ENCODE measurements around the gene PCP2.

PCP2 gene

DNA sequence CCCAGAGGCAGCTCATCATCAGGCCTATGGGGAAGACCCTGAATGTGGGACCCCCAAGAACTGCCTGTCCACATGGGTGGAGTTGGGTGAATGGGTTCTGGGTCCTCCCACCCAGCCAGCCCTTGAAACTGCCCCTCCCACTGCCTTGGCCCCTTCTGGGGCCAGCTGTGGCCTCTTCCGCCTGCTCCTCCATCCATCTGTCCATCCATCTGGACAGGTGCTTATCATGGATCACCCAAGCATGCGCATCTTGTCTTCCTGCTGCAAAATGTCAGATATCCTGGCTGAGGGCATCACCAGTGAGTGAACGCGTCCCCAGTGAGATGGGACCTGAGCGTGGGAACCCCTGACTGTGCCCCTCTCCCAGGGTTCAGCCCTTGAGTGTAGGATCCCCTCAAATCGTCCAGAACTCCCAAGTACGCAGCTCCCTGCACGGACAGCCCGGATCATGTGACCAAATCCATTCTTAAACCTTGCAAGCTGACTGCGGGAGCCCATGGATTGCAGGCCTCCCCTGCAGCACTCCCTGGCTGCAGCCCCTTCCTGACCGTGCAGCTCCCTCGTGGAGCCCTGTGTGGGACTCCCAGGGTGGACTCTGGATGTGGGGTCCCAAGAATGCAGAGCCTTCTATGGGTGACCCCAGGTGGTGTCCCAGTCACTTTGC lies 5.4 kb upstream of the PCP2 start:
- DNase-seq (ENCODE audit: low read depth), result no peak

DNA sequence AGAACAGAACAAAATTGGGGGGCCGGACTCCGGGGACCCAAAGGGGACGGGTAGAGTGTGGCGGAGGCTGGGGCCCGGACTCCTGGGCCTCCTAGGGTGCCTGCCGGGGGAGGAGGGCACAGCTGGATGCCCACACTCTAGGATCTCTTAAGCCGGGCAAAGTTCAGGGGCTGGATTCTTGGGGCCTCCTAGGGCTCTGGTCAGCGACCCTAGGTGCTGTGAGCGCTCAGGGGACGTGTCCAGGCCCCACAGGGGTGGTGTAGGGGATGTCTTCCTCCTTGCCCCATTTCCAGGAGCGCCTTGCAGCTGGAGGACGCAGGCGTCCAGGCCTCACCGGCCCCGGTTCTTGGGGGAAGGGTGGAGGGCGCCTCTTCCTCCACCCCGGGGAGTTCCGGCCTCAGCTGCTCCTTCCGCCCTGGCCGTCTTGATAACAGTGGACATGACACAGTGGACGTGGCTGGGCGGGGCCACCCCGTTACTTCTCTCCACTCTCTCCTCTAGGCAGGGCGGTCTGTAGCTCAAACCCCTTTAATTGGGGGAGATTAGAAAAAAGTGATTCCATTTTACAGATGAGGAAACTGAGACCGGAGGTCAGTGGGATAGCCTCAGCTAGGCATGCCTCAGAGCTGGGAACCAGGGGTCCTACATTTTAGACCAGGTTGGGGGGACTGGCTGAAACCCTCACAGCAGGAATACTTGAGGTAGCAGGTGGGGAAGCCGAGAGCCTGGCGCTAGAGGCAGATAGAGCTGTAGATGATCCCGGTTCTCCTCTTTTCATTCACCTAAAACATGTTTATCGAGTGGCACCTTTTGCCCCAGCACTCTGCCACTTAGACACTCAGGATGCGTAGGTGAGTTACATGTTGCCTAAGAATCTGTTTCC lies 4.1 kb upstream of the PCP2 start:
- no peak for DNase-seq (ENCODE audit: low read depth)

DNA sequence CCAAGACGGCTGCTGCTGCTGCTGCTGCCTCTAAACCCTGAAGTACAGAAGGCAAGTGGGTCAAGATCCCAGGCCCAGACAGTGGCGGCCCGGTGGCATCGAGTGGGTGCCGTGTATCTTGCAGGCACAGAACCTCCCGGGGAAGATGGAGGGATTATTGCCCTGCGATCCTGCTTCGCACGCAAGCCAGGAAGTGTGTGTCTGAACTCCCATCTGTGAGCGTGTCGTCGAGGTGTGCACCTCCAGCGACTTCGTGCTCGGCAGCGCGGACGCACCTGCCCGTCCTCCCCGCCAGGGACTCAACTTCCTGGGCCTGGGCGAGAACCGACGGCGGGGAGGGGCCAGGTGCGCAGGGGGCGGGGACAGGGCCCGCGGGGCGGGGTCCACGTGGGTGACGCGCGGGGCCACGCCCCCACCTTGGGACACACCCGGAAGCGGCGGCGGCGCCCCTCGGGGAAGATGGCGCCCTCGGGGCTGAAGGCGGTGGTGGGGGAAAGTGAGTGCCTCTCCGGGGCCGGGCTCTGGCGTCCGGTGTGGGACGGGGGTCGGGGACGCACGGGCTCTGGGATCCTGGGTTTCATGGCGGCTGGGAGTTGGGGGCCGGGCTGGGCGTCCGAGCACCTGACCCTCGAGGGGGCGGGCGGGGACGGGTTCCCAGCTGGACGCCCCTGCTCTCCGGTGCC lies 3.3 kb upstream of the PCP2 start, which contains the start of gene STXBP2:
TSS of gene STXBP2 (plus strand) at position 420 of the 683 bp plus-strand sequence. CDS start at position 460, 40 bp downstream.
- peak; percentile 88 for DNase-seq (ENCODE audit: low read depth)

DNA sequence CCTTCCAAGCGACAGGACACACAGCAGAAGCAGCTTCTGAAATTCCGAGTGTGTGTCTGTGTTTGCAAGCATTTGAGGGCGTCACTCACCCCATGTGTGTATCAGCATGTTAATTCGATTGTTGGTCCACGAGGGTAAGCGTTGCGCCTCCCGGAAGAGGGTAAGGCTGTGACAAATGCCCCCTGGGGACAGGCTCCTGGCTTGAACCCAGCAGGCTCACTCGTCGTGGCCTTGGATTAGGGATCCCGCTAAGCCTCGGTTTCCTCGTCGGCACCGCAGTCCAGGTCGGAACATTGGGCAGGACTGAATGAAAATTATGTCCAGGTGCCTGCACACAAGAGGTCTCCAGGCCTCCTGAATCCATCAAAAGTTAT lies 2.8 kb upstream of the PCP2 start:
- DNase-seq (ENCODE audit: low read depth), result no peak

DNA sequence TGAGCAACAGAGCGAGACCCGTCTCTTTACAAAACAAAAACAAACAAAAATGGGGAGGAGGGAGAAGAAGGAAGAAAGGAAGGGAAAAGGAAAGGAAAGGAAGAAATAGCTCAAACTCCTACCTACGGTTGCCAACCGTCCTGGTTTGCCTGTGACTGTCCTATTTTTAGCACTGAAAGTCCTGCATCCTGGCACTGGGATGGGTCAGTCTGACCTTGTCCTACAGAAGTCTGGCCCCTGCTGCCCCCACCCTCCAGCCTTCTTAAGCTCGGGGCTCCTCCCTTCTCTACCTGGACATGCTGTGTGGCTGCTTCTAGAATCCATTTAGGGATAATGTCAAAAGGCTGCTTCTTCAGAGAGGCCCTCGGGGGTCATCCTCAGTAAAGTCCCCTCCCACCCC lies 2.2 kb upstream of the PCP2 start:
- no peak for DNase-seq (ENCODE audit: low read depth)

DNA sequence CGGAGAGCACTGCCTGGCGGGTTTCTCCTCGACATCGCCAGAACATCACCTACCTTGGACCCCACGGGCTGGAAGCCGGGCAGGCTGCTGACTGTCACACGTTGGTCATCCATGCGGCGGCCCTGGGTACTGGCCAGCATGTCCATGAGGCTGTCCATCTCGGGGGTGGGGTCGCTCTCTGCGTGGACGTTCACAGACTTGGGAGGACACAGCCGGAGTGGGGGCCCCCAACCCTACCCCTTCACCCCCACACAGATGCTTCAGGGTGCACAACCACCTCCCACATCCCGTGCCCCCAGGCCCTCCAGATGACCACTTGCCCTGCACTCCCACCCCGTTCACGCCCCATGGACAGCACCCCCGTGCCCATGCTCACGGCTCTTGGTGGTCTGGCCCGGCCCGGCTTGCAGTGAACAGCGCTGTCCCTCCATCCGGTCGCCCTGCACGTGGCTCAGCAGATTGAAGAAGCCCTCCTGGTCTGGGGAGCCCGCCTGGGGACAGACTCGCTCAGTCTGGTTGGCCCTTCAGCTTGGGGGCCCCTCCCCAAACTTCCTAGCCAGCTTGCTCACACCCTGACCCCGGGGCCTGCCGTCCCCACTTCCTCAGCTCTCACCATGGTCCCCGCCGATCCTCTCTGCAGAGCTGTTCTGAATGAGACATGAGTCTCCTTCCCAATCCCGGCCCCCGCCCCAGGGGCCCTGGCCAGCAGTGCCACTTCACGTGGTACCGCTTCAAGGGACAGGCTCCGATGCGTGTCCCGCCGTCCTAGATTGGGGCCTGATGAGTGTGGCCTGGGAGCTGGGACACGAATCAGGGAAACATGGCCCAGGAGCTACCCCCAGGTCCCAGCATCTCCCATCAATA lies 947 bp downstream of the PCP2 start:
- DNase-seq (ENCODE audit: low read depth), result no peak

DNA sequence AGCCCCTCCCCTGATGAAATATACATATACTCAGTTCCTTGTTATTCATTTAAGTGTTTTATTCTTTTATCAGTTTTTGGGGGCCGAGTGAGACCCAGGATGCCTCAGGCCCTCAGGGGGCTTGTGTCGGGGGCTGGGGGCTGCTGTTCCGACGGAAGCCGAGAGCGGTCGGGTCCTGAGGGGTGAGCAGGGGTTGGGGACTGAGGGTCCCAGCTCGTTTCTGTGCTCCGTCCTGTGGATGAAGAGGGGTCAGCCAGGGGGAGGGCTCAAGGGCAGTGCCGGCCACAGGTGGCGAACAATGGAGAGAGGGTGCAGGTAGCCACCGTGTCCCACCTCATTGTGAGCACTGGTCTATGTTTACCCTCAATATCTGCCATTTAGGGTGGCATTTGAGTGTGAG lies 1.9 kb downstream of the PCP2 start:
- no peak for DNase-seq (ENCODE audit: low read depth)

DNA sequence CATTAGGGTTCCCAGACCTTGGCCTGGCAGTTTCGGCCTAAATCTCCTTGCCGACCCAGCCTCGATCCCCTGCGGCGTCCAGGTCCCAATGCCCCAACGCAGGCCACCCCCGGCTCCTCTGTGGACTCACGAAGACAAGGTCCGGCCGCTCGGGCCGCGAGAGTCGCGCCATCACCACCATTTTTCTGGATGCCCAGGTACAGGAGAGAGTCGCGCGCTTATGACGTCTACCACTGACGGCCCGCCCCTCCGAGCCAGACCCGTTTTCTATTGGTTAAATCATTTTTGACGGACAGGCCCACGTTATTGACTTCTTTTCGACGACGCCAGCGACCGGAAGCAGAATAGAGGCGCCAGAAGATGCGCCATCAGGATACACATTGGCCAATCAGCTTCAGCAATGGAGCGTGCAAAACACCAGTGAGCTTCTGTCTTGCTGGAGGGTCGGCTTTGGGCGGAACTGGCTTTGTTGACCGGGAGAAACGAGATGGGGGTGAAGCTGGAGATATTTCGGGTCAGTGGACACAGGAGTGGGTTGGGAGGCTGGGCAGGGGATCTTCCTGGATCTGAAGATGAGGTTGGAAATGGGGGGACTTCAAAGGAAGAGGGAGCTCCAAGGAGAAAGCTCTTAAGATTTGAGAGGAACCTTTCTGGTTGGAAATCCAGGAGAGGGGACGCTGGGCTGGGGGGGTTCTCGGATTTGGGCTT lies 4.0 kb downstream of the PCP2 start, which contains the start of the genes PET100 and XAB2:
TSS of gene PET100 (plus strand) at position 447 of the 708 bp plus-strand sequence. CDS start at position 488, 41 bp downstream.
TSS of gene XAB2 (minus strand) at position 199 of the 708 bp plus-strand sequence. CDS start at position 181, 18 bp downstream.
- DNase-seq (ENCODE audit: low read depth), result peak; percentile 86

DNA sequence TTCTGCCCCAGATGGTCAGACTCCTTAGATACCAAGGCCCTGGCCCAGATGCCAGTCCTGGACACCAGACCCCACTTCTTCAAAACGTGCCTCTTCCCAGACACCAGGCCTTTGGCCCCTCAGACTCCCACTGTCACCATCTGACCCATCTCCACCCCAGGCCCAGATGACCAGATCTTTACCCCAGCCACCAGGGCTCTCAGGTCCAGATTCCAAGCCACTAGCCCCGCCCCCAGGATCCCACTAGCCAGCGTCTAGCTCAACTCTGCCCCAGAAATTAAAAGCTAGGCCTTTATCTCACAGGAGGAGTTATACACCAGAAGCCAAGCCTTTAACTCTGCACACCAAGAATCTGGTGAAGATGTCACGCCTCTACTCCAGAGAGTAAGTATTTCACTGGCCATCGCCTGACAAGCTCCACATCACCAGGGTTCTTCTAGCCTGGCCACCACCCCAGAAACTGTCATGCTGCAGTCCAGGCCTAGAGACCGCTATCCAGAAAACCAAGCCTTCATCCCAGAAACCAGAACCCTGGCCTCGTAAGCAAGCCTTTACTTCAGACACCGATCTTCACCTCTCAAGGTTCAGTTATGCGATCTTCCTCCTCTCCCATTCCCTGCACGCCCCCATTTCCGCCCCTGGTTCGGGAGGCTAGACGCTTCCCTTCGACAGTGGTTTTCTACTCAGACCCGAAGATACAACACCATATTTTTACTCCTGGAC lies 4.8 kb downstream of the PCP2 start:
- DNase-seq (ENCODE audit: low read depth), result no peak

DNA sequence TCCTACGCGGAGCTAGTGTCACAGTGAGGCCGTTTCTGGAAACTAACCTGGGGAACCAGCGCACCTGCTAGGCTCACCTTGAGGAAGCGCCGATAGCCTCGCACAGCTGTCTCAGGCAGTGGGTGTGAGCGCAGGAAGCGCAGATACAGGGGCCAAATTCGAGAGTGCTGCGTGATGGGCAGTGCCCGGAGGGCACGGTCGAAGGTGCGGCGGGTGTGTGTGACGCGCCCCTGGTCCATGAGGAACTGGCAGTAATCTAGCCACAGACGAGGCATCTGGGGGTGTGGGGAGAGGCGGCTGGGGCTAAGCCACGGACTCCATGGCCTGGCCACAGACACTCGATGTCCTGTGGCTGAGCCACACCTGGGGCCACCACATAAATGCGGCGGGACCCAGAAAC lies 6.4 kb downstream of the PCP2 start:
- DNase-seq (ENCODE audit: low read depth), result no peak

DNA sequence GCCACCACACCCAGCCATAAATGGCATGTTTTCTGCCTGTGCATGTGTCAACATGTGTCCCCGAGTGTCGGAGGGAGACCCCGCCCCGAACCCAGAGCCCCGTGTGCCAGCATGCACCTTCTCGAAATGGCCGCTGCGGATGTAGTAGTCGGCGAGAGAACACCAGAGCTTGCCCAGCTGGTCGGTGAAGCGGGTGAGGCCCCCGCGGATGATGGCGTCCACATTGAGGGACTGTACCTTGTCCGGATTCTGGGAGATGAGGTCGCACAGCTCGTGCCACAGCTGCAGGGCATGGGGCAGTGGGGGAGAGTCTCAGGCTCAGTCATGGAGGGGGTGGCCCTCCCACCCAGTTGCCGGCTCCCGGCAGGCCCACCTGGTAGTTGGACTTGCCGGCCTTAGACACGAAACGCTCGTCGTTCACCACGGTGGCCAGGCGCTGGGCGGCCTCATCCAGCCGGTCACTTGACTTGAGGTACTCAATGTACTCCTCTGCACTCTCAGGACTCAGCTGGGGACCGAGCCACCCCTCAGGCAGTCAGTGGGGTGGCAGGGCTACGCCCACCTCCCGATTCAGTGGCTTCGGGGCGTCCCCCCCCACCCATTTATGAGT lies 7.7 kb downstream of the PCP2 start:
- DNase-seq (ENCODE audit: low read depth), result no peak

DNA sequence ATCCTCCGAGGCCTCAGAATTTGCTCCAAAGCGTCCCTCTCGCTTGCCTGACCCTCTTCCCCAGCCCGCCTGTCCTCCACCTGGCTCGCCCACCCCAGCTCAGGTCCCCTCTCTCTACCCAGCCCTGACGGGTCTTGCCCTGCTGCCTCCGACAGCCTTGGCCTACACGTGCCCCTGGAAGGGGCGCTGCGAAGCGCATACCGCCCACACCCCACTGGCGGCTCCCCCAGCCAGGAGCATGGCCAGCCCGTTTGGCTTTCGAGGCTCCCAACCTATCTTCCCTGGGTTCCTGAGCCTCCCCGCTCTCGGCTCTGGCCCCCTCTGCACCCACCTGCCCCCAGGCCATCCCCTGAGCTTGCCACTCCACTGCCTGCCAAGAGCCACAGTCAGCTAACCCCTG lies 8.7 kb downstream of the PCP2 start:
- no peak for DNase-seq (ENCODE audit: low read depth)

DNA sequence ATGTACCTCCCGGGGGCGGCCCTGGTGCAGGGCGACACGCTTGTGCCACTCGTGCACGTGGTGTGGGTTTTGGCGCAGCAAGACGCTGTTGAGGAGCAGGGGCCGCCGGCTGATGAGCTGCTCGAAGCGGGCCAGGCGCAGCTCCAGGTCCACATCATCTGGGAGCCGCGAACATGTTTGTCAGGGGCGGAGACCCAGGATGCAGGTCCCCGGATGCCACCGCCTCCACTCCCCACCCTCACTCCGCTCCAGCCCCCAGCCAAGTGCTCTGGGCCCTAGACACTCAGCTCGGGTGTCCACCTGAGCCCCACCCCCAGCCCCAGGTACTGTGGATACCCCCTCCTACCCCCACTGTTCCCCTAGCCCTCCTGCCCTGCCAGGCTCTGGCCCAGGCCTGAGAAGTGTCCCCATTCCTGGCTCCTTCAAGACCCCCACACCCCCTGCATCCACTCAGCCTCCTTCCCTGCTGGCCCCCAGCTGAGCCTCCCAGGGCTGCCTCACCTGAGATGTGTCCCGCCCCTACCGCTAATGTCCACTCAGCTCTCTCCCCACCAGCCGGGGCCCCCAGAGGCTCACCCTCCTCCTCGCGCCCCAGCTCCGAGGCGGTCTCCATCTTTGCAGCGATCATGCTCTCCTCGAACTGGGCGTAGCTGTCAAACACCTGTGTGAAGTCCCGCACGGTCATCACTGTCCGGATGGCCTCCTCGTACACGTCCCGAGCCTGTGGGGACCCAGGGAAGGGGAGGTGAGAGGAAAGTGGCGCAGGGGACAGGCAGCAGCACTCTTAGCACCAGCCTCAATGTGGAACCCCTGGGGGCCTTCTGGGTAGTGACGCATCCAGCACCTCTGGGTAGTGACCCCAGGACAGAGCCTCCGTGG lies 9.6 kb downstream of the PCP2 start:
- no peak for DNase-seq (ENCODE audit: low read depth)

DNA sequence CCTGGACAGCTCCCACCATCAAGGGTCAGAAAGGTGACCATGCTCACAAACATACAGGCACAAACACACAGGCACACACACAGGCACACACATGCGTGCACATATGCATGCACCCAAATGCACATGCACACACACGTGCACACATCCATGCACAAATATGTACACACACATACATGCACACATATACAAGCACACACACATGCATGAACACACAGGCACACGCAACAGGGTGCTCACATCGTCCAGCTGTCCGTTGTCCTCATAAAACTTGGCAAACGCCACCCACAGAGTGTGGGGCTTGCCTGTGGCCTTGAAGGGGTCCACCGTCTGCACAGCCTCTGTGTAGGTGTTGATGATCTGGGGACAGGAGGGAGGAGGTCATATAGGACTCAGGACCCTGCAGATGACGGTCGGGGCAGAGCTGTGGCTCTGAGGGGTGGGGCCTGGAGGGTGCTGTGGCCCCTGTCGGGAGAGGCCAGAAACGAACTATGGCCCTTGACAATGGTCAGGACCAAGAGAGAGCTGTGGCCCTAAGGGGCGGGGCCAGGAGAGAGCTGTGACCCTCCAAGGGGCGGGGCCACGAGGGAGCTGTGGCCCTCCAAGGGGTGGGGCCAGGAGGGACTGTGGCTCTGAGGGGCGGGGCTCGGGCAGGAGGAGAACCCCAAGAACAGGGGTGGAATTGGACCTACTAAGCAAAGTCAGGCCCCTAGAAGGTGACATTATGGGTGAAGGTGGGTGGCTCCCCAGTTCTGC lies 10.4 kb downstream of the PCP2 start:
- no peak for DNase-seq (ENCODE audit: low read depth)

DNA sequence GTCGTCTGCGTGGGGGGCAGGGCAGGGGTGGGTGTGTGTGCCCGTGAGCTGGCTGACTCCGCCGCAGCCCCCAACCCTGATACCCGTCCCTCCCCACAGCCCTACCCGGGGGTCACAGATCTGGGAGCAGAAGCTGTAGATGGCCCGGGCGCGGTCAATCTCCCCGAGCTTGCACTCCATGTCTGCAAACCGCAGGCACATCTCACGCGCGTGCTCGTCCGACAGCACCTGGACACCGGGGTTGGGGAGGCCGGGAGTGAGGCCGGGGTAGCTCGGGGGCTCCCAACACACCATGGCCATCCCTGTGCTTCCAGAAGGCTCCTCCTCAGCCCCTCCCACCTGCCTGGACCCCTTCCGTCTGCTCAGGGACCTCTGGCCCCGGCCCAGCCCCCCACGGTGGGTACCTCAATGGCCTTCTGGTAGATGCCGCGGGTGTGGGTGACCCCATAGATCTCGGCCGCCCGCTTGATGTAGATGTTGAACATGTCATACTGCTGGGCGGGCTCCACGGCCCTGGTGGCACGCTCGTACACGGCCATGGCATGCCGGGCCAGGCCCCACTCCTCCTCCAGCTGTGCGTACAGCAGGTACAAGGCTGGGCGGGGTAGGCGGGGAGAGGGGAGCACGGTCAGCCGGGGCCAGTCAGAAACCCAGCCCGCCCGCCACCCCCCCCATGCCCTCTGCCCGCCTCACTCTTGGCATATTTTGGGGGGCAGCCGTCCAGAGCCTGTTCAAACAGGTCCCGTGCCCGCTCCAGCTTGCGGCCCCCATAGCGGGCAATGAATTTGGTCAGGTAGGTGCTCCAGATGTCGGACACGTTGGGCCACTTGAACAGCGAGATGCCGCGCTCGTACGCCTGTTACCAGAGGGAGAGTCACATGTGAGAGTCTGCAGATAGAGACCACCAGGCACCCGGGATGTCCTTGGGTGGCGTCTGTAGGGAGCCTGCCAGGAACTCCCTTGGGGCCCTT lies 12.8 kb downstream of the PCP2 start:
- DNase-seq (ENCODE audit: low read depth), result no peak

DNA sequence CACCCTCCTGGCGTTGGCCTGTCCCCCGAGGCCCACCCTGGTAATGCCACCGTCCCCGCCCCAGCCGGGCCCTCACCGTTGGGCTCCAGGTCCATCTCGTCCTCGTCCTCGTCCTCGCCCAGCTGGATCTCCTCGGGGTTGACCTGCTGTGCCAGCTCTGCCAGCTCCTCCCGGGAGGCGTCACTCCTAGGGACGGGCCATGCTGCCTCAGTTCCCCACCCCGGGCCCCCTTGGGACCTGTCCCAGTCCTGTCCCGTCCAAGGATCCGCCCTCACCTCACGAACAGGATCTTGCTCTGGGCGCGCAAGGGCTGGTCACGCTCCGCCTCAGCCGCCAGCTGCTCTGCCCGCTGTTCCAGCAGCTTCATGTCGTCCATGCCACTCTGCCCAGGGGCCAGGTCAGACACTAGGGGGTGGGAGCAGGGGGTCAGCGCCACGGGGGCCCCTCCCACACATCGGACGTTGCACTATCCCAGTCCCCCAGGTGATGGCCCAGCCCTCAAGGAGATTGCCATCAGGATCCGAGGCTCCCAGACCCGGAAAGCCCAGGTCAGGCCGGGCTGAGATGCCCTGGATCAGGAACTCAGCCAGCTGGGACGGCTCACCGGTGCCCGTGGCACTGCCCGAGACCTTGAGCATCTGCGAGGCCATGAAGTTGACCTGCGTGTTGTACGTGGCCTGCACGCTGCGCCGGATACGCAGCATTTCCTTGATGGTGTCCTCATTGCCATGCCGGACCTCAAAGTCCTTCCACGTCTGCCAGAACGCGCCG lies 13.7 kb downstream of the PCP2 start:
- DNase-seq (ENCODE audit: low read depth), result no peak
